Stomach (tissue), 4 donors: ENCODE data around the gene ACLY.

Experiments
- POLR2A ChIP-seq, 4 donors: fragments of 450-650 bp; IDR thresholded peaks; one replicate each; pipeline ENCODE4 v1.6.1; 2016; ENCODE audit warnings: antibody characterized with exemption in 4 of 4, control low read depth in 2 of 4, mild to moderate bottlenecking in 1 of 4, moderate library complexity in 1 of 4
- POLR2AphosphoS5 ChIP-seq, 3 donors: sonication (generic); formaldehyde crosslinking; IDR thresholded peaks; one replicate each; pipeline ENCODE4 v1.6.1; 2016; ENCODE audit warnings: antibody characterized with exemption in 3 of 3
- TF ChIP-seq, protein P1 (sequence below), 7 experiments: fragments of 450-650 bp in 4 of 7; fragments of 200-600 bp in 3 of 7; sonication (generic) in 3 of 7; IDR thresholded peaks; one replicate each; pipeline ENCODE4 v1.5.1; 2016 to 2019; ENCODE audit warnings: antibody characterized with exemption in 7 of 7, control low read depth in 2 of 7, mild to moderate bottlenecking in 1 of 7

DNA sequence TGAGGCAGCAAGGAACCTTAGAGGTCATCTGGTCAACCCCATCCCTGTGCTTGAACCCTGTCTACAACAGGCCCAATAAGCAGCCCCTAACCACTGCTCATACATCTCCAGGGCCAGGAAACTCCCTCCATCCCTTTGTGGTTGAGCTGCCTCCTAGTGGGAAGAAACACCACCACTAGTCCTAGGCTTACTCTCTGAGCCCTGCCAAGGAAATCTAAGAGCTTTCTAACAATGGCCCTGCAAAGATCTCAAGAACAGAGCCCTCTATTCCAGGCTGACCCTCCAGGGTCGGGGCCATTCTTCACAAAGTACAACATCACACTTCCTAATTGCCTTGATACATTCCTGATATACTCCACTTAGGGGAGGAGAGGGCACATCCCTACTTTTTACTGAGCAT is 5.8 kb downstream of the ACLY start:
- TF ChIP-seq, protein P1, sequence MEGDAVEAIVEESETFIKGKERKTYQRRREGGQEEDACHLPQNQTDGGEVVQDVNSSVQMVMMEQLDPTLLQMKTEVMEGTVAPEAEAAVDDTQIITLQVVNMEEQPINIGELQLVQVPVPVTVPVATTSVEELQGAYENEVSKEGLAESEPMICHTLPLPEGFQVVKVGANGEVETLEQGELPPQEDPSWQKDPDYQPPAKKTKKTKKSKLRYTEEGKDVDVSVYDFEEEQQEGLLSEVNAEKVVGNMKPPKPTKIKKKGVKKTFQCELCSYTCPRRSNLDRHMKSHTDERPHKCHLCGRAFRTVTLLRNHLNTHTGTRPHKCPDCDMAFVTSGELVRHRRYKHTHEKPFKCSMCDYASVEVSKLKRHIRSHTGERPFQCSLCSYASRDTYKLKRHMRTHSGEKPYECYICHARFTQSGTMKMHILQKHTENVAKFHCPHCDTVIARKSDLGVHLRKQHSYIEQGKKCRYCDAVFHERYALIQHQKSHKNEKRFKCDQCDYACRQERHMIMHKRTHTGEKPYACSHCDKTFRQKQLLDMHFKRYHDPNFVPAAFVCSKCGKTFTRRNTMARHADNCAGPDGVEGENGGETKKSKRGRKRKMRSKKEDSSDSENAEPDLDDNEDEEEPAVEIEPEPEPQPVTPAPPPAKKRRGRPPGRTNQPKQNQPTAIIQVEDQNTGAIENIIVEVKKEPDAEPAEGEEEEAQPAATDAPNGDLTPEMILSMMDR (IDR thresholded peaks at IDR 0.05), result no peak
- TF ChIP-seq POLR2A (IDR thresholded peaks at IDR 0.05) (no peak), POLR2AphosphoS5 (IDR thresholded peaks at IDR 0.05) (no peak)
